ENCODE results near the gene RPS2. TPM values are rescaled to one million over a fixed set of nuclear protein-coding genes. Genes with fewer than 3 reads are reported as not detected.

Gene RPS2
- polyA plus RNA-seq, 1 of the 3 experiments (the other 2 are of a cell fraction): 6,384 TPM

- no peak overlapping the region for H3K9ac ChIP-seq
- no peaks in the 10 kb centered on the region for H3K79me2 ChIP-seq (ENCODE audit: insufficient read depth)
- no peak for DNase-seq
- 92% methylated on average over 15 of the region's 22 CpGs for WGBS (ENCODE audit: low lambda C conversion rate)
- TF ChIP-seq TAF1 (IDR thresholded peaks at IDR 0.05; ENCODE audit: borderline replicate concordance, low read depth, low read length) (no peak), PBX3 (IDR thresholded peaks at IDR 0.05) (no peak), USF2 (IDR thresholded peaks at IDR 0.05; ENCODE audit: borderline replicate concordance, low read depth, low read length) (no peak), GABPA (IDR thresholded peaks at IDR 0.05; ENCODE audit: low read depth) (no peak), YY1 (IDR thresholded peaks at IDR 0.05; ENCODE audit: low read depth) (no peak), RCOR1 (IDR thresholded peaks at IDR 0.05; ENCODE audit: low read length) (no peak), MXI1 (IDR thresholded peaks at IDR 0.05; ENCODE audit: low read depth, low read length) (no peak)
- TF ChIP-seq, protein P1, sequence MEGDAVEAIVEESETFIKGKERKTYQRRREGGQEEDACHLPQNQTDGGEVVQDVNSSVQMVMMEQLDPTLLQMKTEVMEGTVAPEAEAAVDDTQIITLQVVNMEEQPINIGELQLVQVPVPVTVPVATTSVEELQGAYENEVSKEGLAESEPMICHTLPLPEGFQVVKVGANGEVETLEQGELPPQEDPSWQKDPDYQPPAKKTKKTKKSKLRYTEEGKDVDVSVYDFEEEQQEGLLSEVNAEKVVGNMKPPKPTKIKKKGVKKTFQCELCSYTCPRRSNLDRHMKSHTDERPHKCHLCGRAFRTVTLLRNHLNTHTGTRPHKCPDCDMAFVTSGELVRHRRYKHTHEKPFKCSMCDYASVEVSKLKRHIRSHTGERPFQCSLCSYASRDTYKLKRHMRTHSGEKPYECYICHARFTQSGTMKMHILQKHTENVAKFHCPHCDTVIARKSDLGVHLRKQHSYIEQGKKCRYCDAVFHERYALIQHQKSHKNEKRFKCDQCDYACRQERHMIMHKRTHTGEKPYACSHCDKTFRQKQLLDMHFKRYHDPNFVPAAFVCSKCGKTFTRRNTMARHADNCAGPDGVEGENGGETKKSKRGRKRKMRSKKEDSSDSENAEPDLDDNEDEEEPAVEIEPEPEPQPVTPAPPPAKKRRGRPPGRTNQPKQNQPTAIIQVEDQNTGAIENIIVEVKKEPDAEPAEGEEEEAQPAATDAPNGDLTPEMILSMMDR (IDR thresholded peaks at IDR 0.05): no peak
- no peaks in the 10 kb centered on the region for H3K36me3 ChIP-seq (replicated peaks in 1 of 2; ENCODE audit: control insufficient read depth in 1 of 2, insufficient read depth in 2 of 2, low read length in 1 of 2)
- H3F3A ChIP-seq (replicated peaks; ENCODE audit: insufficient read depth): no peaks in the 10 kb centered on the region
- no peak overlapping the region for H3K4me3 ChIP-seq (ENCODE audit: low read depth in 2 of 2, low read length in 1 of 2)
- no peaks in the 10 kb centered on the region for H4K20me1 ChIP-seq (ENCODE audit: insufficient read depth)
- H3K9me3 ChIP-seq: no peaks in the 10 kb centered on the region
- no peak overlapping the region; a peak in 1 of 4 replicates for H3K27ac ChIP-seq (ENCODE audit: low read depth in 2 of 2, low read length in 1 of 2)
- CTCF ChIA-PET: interaction anchor here (0.7 to 1.5 kb wide), 3 partner anchors 10 to 85 kb away, joined by 3 read pairs; no protein-coding TSS in a partner anchor
- no peak overlapping the region for H2AFZ ChIP-seq (ENCODE audit: low read depth)
- POLR2A ChIA-PET: interaction anchor here (1.2 kb wide), 1 partner anchor 12 kb away, joined by 5 read pairs; no protein-coding TSS in a partner anchor
- peaks cover 0 to 11% of the 10 kb centered on the region in 2 experiments; a peak in 1 of 4 replicates for H3K4me1 ChIP-seq (ENCODE audit: control insufficient read depth in 1 of 2, insufficient read depth in 2 of 2, low read depth in 1 of 2, low read length in 1 of 2)
- no peaks in the 10 kb centered on the region for H3K9me2 ChIP-seq
- no peak overlapping the region for H3K4me2 ChIP-seq
- H3K27me3 ChIP-seq (ENCODE audit: insufficient read depth): no peaks in the 10 kb centered on the region
Measured at GRCh38 chr16:1953734-1954133, 10.9 kb downstream of the RPS2 start.

DNA sequence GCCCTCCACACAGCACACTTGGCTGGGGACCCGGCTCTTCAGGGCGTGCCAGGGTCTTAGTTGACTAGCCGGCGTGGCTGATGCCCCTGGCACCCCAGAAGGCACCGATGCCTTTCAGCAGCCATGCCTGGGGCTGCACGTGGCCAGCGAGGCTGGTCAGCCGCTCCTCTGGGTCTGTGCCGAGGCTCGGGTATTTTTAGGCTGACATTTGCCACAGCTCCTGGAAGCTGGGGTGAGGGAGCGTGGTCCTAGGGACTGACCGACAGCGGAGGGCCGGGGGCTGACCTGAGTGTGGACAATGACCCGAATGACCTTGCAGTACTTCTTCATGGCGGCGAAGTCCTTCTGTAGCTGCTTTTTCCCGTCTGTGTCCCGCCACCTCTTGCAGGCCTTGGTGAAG, 14.1 kb downstream of the RPS2 start:
- no peak overlapping the region for H3K9ac ChIP-seq
- TF ChIP-seq EP300 (IDR thresholded peaks at IDR 0.05; ENCODE audit: borderline replicate concordance in 1 of 2, low read depth in 1 of 2, low read length in 1 of 2) (no peak), JUND (IDR thresholded peaks at IDR 0.05) (no peak), GABPA (IDR thresholded peaks at IDR 0.05; ENCODE audit: low read depth) (no peak), EZH2phosphoT487 (IDR thresholded peaks at IDR 0.05; ENCODE audit: borderline replicate concordance, low read depth) (no peak)
- TF ChIP-seq, protein P2, sequence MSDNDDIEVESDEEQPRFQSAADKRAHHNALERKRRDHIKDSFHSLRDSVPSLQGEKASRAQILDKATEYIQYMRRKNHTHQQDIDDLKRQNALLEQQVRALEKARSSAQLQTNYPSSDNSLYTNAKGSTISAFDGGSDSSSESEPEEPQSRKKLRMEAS (IDR thresholded peaks at IDR 0.05; ENCODE audit: low read depth): no peak
- WGBS (ENCODE audit: low lambda C conversion rate): 83% methylated on average over 5 of the region's 19 CpGs
- no peak overlapping the region for H3K4me3 ChIP-seq (ENCODE audit: low read depth in 2 of 2, low read length in 1 of 2)
- CTCF ChIA-PET: interaction anchor here (1.1 to 2.1 kb wide), 3 partner anchors 8 to 21 kb away, joined by 3 to 13 read pairs (median 5); no protein-coding TSS in a partner anchor
- no peaks in the 10 kb centered on the region for H3K36me3 ChIP-seq (replicated peaks in 1 of 2; ENCODE audit: control insufficient read depth in 1 of 2, insufficient read depth in 2 of 2, low read length in 1 of 2)
- H4K20me1 ChIP-seq (ENCODE audit: insufficient read depth): no peaks in the 10 kb centered on the region
- H3K4me2 ChIP-seq: no peak overlapping the region
- H3K27ac ChIP-seq (ENCODE audit: low read depth in 2 of 2, low read length in 1 of 2): no peak overlapping the region
- H3K27me3 ChIP-seq (ENCODE audit: insufficient read depth): no peaks in the 10 kb centered on the region
- no peak for DNase-seq
- peaks cover 0 to 9% of the 10 kb centered on the region in 2 experiments; a peak in 1 of 4 replicates for H3K4me1 ChIP-seq (ENCODE audit: control insufficient read depth in 1 of 2, insufficient read depth in 2 of 2, low read depth in 1 of 2, low read length in 1 of 2)
- no peak overlapping the region for H2AFZ ChIP-seq (ENCODE audit: low read depth)
- no peaks in the 10 kb centered on the region for H3K9me2 ChIP-seq
- no peaks in the 10 kb centered on the region for H3K9me3 ChIP-seq
- no peaks in the 10 kb centered on the region for H3F3A ChIP-seq (replicated peaks; ENCODE audit: insufficient read depth)
- H3K79me2 ChIP-seq (ENCODE audit: insufficient read depth): no peaks in the 10 kb centered on the region
- POLR2A ChIA-PET: no interaction called here
